SK-N-SH treated with all-trans-retinoic acid at 6 μM for 48 hours (cell line): ENCODE data around the gene TNRC6A.

Source experiments
- ATAC-seq: fragments of 200-7000 bp; cut with Tn5 transposase; 3 replicates; pipeline ENCODE4 v1.9.1; 2020; ENCODE audit warnings: mild to moderate bottlenecking, moderate library complexity
- ARNTL ChIP-seq: fragments of 450-650 bp; formaldehyde crosslinking; IDR thresholded peaks from 2 replicates; pipeline ENCODE4 v1.5.0; 2020; ENCODE audit warnings: low read depth, mild to moderate bottlenecking, moderate library complexity, borderline replicate concordance
- BACH2 ChIP-seq: fragments of 250-450 bp; sonication (Bioruptor Pico); IDR thresholded peaks from 2 replicates; pipeline ENCODE4 v1.9.0; 2021; ENCODE audit warnings: mild to moderate bottlenecking, borderline replicate concordance
- CSDC2 ChIP-seq: fragments of 250-450 bp; sonication (Bioruptor Pico); IDR thresholded peaks from 2 replicates; pipeline ENCODE4 v1.5.0; 2020; ENCODE audit warnings: mild to moderate bottlenecking, moderate library complexity
- ESRRG ChIP-seq: fragments of 250-450 bp; sonication (Bioruptor Pico); IDR thresholded peaks from 2 replicates; pipeline ENCODE4 v1.6.1; 2021; ENCODE audit warnings: mild to moderate bottlenecking
- GLIS3 ChIP-seq: fragments of 250-450 bp; sonication (Bioruptor Pico); IDR thresholded peaks from 2 replicates; pipeline ENCODE4 v1.5.0; 2020; ENCODE audit warnings: mild to moderate bottlenecking, moderate library complexity
- ISL1 ChIP-seq: fragments of 250-450 bp; sonication (Bioruptor Pico); IDR thresholded peaks from 2 replicates; pipeline ENCODE4 v2.1.2; 2022; ENCODE audit warnings: mild to moderate bottlenecking, moderate library complexity
- OSR1 ChIP-seq: fragments of 250-450 bp; sonication (Bioruptor Pico); IDR thresholded peaks from 2 replicates; pipeline ENCODE4 v1.8.0; 2022; ENCODE audit warnings: moderate library complexity, mild to moderate bottlenecking, inconsistent platforms
- PATZ1 ChIP-seq: fragments of 250-450 bp; sonication (Bioruptor Pico); IDR thresholded peaks from 2 replicates; pipeline ENCODE4 v1.8.0; 2020; ENCODE audit warnings: mild to moderate bottlenecking, moderate library complexity, borderline replicate concordance
- RARB ChIP-seq: fragments of 250-450 bp; sonication (Bioruptor Pico); IDR thresholded peaks from 2 replicates; pipeline ENCODE4 v1.8.0; 2021; ENCODE audit warnings: mild to moderate bottlenecking, moderate library complexity
- SNAI2 ChIP-seq: fragments of 250-450 bp; sonication (Bioruptor Pico); IDR thresholded peaks from 2 replicates; pipeline ENCODE4 v1.5.0; 2020; ENCODE audit warnings: mild to moderate bottlenecking, moderate library complexity
- TCF4 ChIP-seq: fragments of 250-450 bp; sonication (Bioruptor Pico); IDR thresholded peaks from 2 replicates; pipeline ENCODE4 v1.8.0; 2021; ENCODE audit warnings: mild to moderate bottlenecking, moderate library complexity, borderline replicate concordance
- TOX ChIP-seq: fragments of 250-450 bp; sonication (Bioruptor Pico); IDR thresholded peaks from 2 replicates; pipeline ENCODE4 v1.8.0; 2021; ENCODE audit warnings: mild to moderate bottlenecking, moderate library complexity, borderline replicate concordance
- TSHZ2 ChIP-seq: fragments of 250-450 bp; sonication (Bioruptor Pico); IDR thresholded peaks from 2 replicates; pipeline ENCODE4 v1.5.0; 2020; ENCODE audit warnings: mild to moderate bottlenecking, moderate library complexity
- ZC3H10 ChIP-seq: fragments of 250-450 bp; sonication (Bioruptor Pico); IDR thresholded peaks from 2 replicates; pipeline ENCODE4 v1.5.1; 2021; ENCODE audit warnings: mild to moderate bottlenecking, moderate library complexity
- ZFP3 ChIP-seq: fragments of 250-450 bp; sonication (Bioruptor Pico); IDR thresholded peaks from 2 replicates; pipeline ENCODE4 v1.5.0; 2020; ENCODE audit warnings: mild to moderate bottlenecking, moderate library complexity
- ZFP30 ChIP-seq: fragments of 450-650 bp; formaldehyde crosslinking; IDR thresholded peaks from 2 replicates; pipeline ENCODE4 v1.5.0; 2022; ENCODE audit warnings: mild to moderate bottlenecking, moderate library complexity
- ZNF70 ChIP-seq: fragments of 450-650 bp; formaldehyde crosslinking; IDR thresholded peaks from 2 replicates; pipeline ENCODE4 v1.5.0; 2020; ENCODE audit warnings: mild to moderate bottlenecking, moderate library complexity
- TF ChIP-seq, protein P1 (sequence below): fragments of 250-450 bp; sonication (Bioruptor Pico); IDR thresholded peaks from 2 replicates; pipeline ENCODE4 v1.5.1; 2020; ENCODE audit warnings: low read depth, mild to moderate bottlenecking, moderate library complexity
- TF ChIP-seq, protein P2 (sequence below): fragments of 250-450 bp; sonication (Bioruptor Pico); IDR thresholded peaks from 2 replicates; pipeline ENCODE4 v1.5.1; 2021; ENCODE audit warnings: mild to moderate bottlenecking, moderate library complexity

Gene TNRC6A

GRCh38 chr16:24836836-24837235 is 107.4 kb downstream of the TNRC6A start (continued):
- TF ChIP-seq, protein P1, sequence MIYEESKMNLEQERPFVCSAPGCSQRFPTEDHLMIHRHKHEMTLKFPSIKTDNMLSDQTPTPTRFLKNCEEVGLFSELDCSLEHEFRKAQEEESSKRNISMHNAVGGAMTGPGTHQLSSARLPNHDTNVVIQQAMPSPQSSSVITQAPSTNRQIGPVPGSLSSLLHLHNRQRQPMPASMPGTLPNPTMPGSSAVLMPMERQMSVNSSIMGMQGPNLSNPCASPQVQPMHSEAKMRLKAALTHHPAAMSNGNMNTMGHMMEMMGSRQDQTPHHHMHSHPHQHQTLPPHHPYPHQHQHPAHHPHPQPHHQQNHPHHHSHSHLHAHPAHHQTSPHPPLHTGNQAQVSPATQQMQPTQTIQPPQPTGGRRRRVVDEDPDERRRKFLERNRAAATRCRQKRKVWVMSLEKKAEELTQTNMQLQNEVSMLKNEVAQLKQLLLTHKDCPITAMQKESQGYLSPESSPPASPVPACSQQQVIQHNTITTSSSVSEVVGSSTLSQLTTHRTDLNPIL = no peak
- no peak for TF ChIP-seq ARNTL (CRISPR knock-in tag)
- TF ChIP-seq ZNF70 = no peak
- TF ChIP-seq CSDC2 = no peak
- no peak for TF ChIP-seq RARB (CRISPR knock-in tag)
- no peak for TF ChIP-seq SNAI2 (CRISPR knock-in tag)

GRCh38 chr16:24837969-24838368 is 108.5 kb downstream of the TNRC6A start:
- TF ChIP-seq SNAI2 (CRISPR knock-in tag) (no peak), TSHZ2 (CRISPR knock-in tag) (no peak), GLIS3 (CRISPR knock-in tag) (no peak), CSDC2 (no peak), PATZ1 (CRISPR knock-in tag) (no peak)
- TF ChIP-seq, protein P1 = no peak
- TF ChIP-seq, protein P2, sequence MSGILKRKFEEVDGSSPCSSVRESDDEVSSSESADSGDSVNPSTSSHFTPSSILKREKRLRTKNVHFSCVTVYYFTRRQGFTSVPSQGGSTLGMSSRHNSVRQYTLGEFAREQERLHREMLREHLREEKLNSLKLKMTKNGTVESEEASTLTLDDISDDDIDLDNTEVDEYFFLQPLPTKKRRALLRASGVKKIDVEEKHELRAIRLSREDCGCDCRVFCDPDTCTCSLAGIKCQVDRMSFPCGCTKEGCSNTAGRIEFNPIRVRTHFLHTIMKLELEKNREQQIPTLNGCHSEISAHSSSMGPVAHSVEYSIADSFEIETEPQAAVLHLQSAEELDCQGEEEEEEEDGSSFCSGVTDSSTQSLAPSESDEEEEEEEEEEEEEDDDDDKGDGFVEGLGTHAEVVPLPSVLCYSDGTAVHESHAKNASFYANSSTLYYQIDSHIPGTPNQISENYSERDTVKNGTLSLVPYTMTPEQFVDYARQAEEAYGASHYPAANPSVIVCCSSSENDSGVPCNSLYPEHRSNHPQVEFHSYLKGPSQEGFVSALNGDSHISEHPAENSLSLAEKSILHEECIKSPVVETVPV = no peak
- ATAC-seq = no peak

GRCh38 chr16:24838554-24839266 is 109.3 kb downstream of the TNRC6A start:
- ATAC-seq = peak; percentile 77
- TF ChIP-seq ZFP30 (no peak), OSR1 (CRISPR knock-in tag) (no peak), TSHZ2 (CRISPR knock-in tag) (no peak), TCF4 (CRISPR knock-in tag) (no peak), GLIS3 (CRISPR knock-in tag) (no peak), ESRRG (no peak), SNAI2 (CRISPR knock-in tag) (no peak), PATZ1 (CRISPR knock-in tag) (no peak), ISL1 (CRISPR knock-in tag) (no peak), BACH2 (CRISPR knock-in tag) (no peak), TOX (CRISPR knock-in tag) (no peak), ZC3H10 (CRISPR knock-in tag) (no peak), ZFP3 (CRISPR knock-in tag) (no peak), ARNTL (CRISPR knock-in tag) (no peak)
- TF ChIP-seq, protein P1 = no peak
- TF ChIP-seq, protein P2 = no peak
